Measurements from ENCODE around the gene CIBAR2. TPM values are rescaled to one million over a fixed set of nuclear protein-coding genes. Genes with fewer than 3 reads are reported as not detected.

CIBAR2 gene
- total and polyA plus RNA-seq, 2 experiments from 2014 or later: 0.13 TPM; not detected in 1

DNA sequence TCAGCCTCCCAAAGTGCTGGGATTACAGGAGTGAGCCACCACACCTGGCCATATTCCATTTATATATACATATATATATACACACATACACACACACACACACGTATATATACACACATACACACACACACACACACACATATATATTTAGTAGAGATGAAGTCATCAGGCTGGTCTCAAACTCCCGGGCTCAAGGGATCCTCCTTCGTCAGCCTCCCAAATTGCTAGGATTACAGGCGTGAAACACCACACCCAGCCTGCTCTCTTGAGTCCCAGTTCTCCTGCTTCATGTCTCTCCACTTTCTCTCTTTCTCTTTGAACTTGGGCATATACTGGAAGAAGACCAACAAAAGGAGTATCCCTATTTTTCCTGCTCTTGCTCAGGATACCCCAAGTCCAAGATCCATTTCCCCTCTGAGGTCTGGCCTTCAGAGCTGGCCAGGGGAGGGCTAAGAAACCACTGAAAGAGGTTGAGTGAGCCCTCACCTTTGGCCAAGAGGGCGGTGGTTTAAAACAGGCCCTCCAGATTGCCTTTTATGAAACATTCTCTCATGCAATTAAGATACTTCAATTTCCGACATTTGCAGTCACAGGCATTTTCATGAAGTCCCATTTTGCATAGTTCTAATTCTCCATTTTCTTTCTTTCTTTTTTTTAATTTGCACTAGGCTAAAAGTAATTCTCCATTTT is 37.9 kb downstream of the CIBAR2 start:
- Histone ChIP-seq H3K4me2 (no peak overlapping the region), H3K79me2 (no peaks in the 10 kb centered on the region), H3K9me2 (replicated peaks; ENCODE audit: insufficient read depth) (no peaks in the 10 kb centered on the region), H3K36me3 (replicated peaks; ENCODE audit: insufficient read depth, low read depth) (no peaks in the 10 kb centered on the region), H4K20me1 (ENCODE audit: insufficient read depth, poor library complexity, severe bottlenecking) (no peaks in the 10 kb centered on the region), H3K4me3 (no peak overlapping the region), H3K27me3 (no peaks in the 10 kb centered on the region), H3K27ac (no peak overlapping the region), H3K4me1 (ENCODE audit: insufficient read depth) (no peaks in the 10 kb centered on the region), H2AFZ (no peak overlapping the region), H3K9me3 (ENCODE audit: low read depth) (no peaks in the 10 kb centered on the region)
- no peak for DNase-seq (ENCODE audit: low spot score)
- WGBS (ENCODE audit: low lambda C conversion rate, missing lambda C conversion rate): 91% methylated on average over 5 of the region's 6 CpGs
- TF ChIP-seq, protein P1, sequence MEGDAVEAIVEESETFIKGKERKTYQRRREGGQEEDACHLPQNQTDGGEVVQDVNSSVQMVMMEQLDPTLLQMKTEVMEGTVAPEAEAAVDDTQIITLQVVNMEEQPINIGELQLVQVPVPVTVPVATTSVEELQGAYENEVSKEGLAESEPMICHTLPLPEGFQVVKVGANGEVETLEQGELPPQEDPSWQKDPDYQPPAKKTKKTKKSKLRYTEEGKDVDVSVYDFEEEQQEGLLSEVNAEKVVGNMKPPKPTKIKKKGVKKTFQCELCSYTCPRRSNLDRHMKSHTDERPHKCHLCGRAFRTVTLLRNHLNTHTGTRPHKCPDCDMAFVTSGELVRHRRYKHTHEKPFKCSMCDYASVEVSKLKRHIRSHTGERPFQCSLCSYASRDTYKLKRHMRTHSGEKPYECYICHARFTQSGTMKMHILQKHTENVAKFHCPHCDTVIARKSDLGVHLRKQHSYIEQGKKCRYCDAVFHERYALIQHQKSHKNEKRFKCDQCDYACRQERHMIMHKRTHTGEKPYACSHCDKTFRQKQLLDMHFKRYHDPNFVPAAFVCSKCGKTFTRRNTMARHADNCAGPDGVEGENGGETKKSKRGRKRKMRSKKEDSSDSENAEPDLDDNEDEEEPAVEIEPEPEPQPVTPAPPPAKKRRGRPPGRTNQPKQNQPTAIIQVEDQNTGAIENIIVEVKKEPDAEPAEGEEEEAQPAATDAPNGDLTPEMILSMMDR (IDR thresholded peaks at IDR 0.05; ENCODE audit: poor library complexity): no peak
- TF ChIP-seq EZH2 (IDR thresholded peaks at IDR 0.05; ENCODE audit: borderline replicate concordance) (no peak), EZH2phosphoT487 (IDR thresholded peaks at IDR 0.05; ENCODE audit: low read depth, severe bottlenecking, unreplicated experiment) (no peak)

DNA sequence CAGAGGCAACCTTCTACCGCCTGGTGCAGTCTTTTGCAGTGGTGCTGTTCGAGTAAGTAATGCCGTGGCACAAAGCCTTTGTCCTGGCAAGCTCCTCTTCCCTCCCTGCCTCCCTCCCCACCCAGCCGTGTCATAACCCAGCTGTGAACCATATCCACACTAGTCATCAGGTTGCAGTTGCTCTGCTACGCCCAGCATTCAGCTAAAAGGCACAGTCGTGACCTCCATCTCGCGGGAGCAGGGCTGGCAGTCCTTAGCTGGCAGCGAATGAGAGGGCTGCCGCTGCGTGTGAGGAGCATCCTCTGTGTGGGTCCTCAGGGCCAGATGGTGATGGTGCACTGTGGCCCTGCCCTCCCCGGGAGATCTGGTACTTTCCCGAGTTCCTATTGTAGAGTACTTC is 39.3 kb downstream of the CIBAR2 start:
- H3K27ac ChIP-seq: no peak overlapping the region
- H3K27me3 ChIP-seq: no peaks in the 10 kb centered on the region
- H3K9me3 ChIP-seq (ENCODE audit: low read depth): no peaks in the 10 kb centered on the region
- DNase-seq (ENCODE audit: low spot score): no peak
- TF ChIP-seq EZH2phosphoT487 (IDR thresholded peaks at IDR 0.05; ENCODE audit: low read depth, severe bottlenecking, unreplicated experiment) (no peak), EZH2 (IDR thresholded peaks at IDR 0.05; ENCODE audit: borderline replicate concordance) (no peak)
- TF ChIP-seq, protein P1 (IDR thresholded peaks at IDR 0.05; ENCODE audit: poor library complexity): no peak
- H3K4me2 ChIP-seq: no peak overlapping the region
- no peaks in the 10 kb centered on the region for H3K36me3 ChIP-seq (replicated peaks; ENCODE audit: insufficient read depth, low read depth)
- H3K4me1 ChIP-seq (ENCODE audit: insufficient read depth): no peaks in the 10 kb centered on the region
- no peak overlapping the region for H3K4me3 ChIP-seq
- H3K9me2 ChIP-seq (replicated peaks; ENCODE audit: insufficient read depth): no peaks in the 10 kb centered on the region
- no peaks in the 10 kb centered on the region for H4K20me1 ChIP-seq (ENCODE audit: insufficient read depth, poor library complexity, severe bottlenecking)
- no peak overlapping the region for H2AFZ ChIP-seq
- no peaks in the 10 kb centered on the region for H3K79me2 ChIP-seq
- 88% methylated on average over 13 of the region's 13 CpGs for WGBS (ENCODE audit: low lambda C conversion rate, missing lambda C conversion rate)

DNA sequence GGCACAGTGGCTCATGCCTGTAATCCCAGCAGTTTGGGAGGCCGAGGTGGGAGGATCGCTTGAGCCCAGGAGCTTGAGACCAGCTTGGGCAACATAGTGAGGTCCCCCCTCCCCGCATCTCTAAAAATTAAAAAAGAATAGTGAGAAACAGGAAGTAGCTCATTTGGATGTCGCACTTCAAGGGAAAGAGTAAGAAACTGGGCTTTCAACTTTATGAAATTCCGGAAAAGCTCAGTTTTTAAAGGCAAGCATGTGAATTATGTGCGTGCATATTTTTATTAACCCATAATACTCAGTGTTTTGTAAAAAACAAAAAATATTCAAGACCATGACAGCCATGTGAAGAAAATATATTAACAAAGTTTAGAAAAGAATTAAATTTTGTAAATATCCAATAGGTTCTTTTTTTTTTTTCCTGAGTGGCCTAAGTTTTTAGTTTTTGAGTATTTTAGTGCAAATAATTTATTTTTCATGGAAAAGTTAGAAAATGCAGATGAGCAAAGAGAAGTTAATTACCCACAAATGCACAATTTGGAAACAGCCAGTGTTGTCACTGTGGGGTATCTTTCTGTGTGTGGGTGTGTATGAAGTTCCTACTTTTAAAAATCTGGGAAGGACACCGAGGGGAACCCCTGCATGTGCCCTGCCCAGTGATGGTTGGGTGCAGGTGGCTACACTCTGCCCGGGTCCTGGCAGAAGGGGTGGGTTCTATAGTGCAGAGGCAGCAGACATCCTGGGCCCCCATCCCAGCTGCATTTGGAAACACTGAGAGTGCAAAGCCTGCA is 40.0 kb downstream of the CIBAR2 start:
- Histone ChIP-seq H3K27me3 (no peaks in the 10 kb centered on the region), H3K36me3 (replicated peaks; ENCODE audit: insufficient read depth, low read depth) (no peaks in the 10 kb centered on the region), H3K9me3 (ENCODE audit: low read depth) (no peaks in the 10 kb centered on the region), H3K4me3 (no peak overlapping the region), H2AFZ (no peak overlapping the region), H4K20me1 (ENCODE audit: insufficient read depth, poor library complexity, severe bottlenecking) (no peaks in the 10 kb centered on the region), H3K4me1 (ENCODE audit: insufficient read depth) (no peaks in the 10 kb centered on the region), H3K27ac (no peak overlapping the region), H3K4me2 (no peak overlapping the region), H3K9me2 (replicated peaks; ENCODE audit: insufficient read depth) (no peaks in the 10 kb centered on the region), H3K79me2 (no peaks in the 10 kb centered on the region)
- WGBS (ENCODE audit: low lambda C conversion rate, missing lambda C conversion rate): 95% methylated on average over 8 of the region's 8 CpGs
- no peak for DNase-seq (ENCODE audit: low spot score)
- TF ChIP-seq EZH2 (IDR thresholded peaks at IDR 0.05; ENCODE audit: borderline replicate concordance) (no peak), EZH2phosphoT487 (IDR thresholded peaks at IDR 0.05; ENCODE audit: low read depth, severe bottlenecking, unreplicated experiment) (no peak)
- TF ChIP-seq, protein P1 (IDR thresholded peaks at IDR 0.05; ENCODE audit: poor library complexity): no peak

Data from hepatocyte (in vitro differentiated cells).